B cell (primary cell): ENCODE measurements around the gene IDH3A. TPM values are rescaled to one million over a fixed set of nuclear protein-coding genes. Genes with fewer than 3 reads are reported as not detected.

ENCODE experiments used
- ATAC-seq: fragments of 200-7000 bp; cut with Tn5 transposase; one replicate; pipeline ENCODE4 v1.10.0; 2021; ENCODE audit warnings: low read depth, mild to moderate bottlenecking, moderate number of reproducible peaks, moderate library complexity
- CTCF ChIA-PET: fragments of 350-600 bp; sonication (Branson Sonifier 250); formaldehyde crosslinking; loops from one replicate; lab custom pipeline; 2021; ENCODE audit warnings: antibody characterized with exemption, inconsistent platforms; lab: Charles Lee
- POLR2A ChIA-PET: fragments of 350-600 bp; sonication (Branson Sonifier 250); formaldehyde crosslinking; loops from one replicate; lab custom pipeline; 2021; ENCODE audit warnings: antibody characterized with exemption; lab: Charles Lee
- DNase-seq: peaks from one replicate; pipeline ENCODE4 v3.0.0; 2013
- H2AFZ ChIP-seq: 2 replicates; pipeline ENCODE4 v1.6.1; 2012; ENCODE audit warnings: mild to moderate bottlenecking, low read depth, low read length; ENCODE audit not compliant: insufficient read depth, poor library complexity, severe bottlenecking
- H3K27ac ChIP-seq, 2 donors: 1 replicate in 1 of 2; 2 replicates in 1 of 2; pipeline ENCODE4 v1.5.1; 2012 to 2013; ENCODE audit warnings: low read length in 2 of 2, mild to moderate bottlenecking in 2 of 2, moderate library complexity in 1 of 2
- H3K27me3 ChIP-seq, 4 experiments: fragments of 200-600 bp in 1 of 4; sonication (generic) in 1 of 4; replicated peaks in 1 of 4; 1 replicate in 2 of 4; 2 replicates in 2 of 4; pipeline versions ENCODE4 v1.6.1 to v1.7.0; 2013 to 2016; ENCODE audit warnings: low read length in 3 of 4, mild to moderate bottlenecking in 2 of 4, mixed read lengths in 1 of 4, moderate library complexity in 1 of 4; ENCODE audit not compliant: insufficient read depth in 4 of 4, control insufficient read depth in 3 of 4; ENCODE audit errors: control extremely low read depth in 1 of 4
- H3K36me3 ChIP-seq, 2 experiments: replicated peaks in 1 of 2; 1 replicate in 1 of 2; 2 replicates in 1 of 2; pipeline versions ENCODE4 v1.6.1 to v1.7.1; 2013; ENCODE audit warnings: low read length in 1 of 2; ENCODE audit not compliant: insufficient read depth in 2 of 2, control insufficient read depth in 1 of 2; ENCODE audit errors: control extremely low read depth in 1 of 2, extremely low read depth in 1 of 2
- H3K4me1 ChIP-seq, 2 donors: fragments of 200-600 bp in 1 of 2; sonication (generic) in 1 of 2; 1 replicate in 1 of 2; 2 replicates in 1 of 2; pipeline versions ENCODE4 v1.5.1 to v1.6.1; 2013 to 2017; ENCODE audit warnings: low read length in 2 of 2; ENCODE audit not compliant: control insufficient read depth in 2 of 2, insufficient read depth in 2 of 2
- H3K4me2 ChIP-seq: replicated peaks from 2 replicates; pipeline ENCODE3; 2012; ENCODE audit warnings: mild to moderate bottlenecking, low read depth, low read length; ENCODE audit not compliant: poor library complexity, severe bottlenecking
- H3K4me3 ChIP-seq, 5 experiments: fragments of 200-600 bp in 1 of 5; sonication (generic) in 1 of 5; 1 replicate in 3 of 5; 2 replicates in 2 of 5; pipeline versions ENCODE4 v1.5.1 to v1.7.0; 2011 to 2016; ENCODE audit warnings: low read length in 4 of 5, mild to moderate bottlenecking in 4 of 5, low read depth in 2 of 5, control low read depth in 1 of 5, moderate library complexity in 1 of 5; ENCODE audit not compliant: insufficient read depth in 1 of 5; ENCODE audit errors: control extremely low read depth in 1 of 5, extremely low read depth in 1 of 5
- H3K79me2 ChIP-seq: fragments of 200-600 bp; sonication (generic); one replicate; pipeline ENCODE4 v1.6.0; 2016; ENCODE audit warnings: low read length; ENCODE audit not compliant: control insufficient read depth, insufficient read depth
- H3K9ac ChIP-seq: fragments of 200-600 bp; sonication (generic); 2 replicates; pipeline ENCODE4 v1.6.1; 2017; ENCODE audit warnings: mild to moderate bottlenecking, low read length, moderate library complexity
- H3K9me3 ChIP-seq, 3 donors: one replicate each; pipeline versions ENCODE4 v1.6.1 to v1.7.1; 2013; ENCODE audit warnings: low read length in 2 of 3; ENCODE audit not compliant: control insufficient read depth in 2 of 3, insufficient read depth in 1 of 3; ENCODE audit errors: control extremely low read depth in 1 of 3
- H4K20me1 ChIP-seq: 2 replicates; pipeline ENCODE4 v1.6.0; 2012; ENCODE audit warnings: mild to moderate bottlenecking, low read length; ENCODE audit not compliant: insufficient read depth, control insufficient read depth, poor library complexity, severe bottlenecking
- H3K27ac Mint-ChIP-seq: one replicate; pipeline ENCODE4 v1.8.0; 2021; ENCODE audit warnings: mixed read lengths
- H3K27me3 Mint-ChIP-seq: one replicate; pipeline ENCODE4 v1.8.0; 2021; ENCODE audit warnings: mixed read lengths
- H3K4me1 Mint-ChIP-seq: one replicate; pipeline ENCODE4 v1.8.0; 2021; ENCODE audit warnings: mixed read lengths
- H3K4me3 Mint-ChIP-seq: one replicate; pipeline ENCODE4 v1.8.0; 2021; ENCODE audit warnings: mixed read lengths
- H3K9me3 Mint-ChIP-seq: one replicate; pipeline ENCODE4 v1.8.0; 2022; ENCODE audit warnings: mixed read lengths; ENCODE audit not compliant: insufficient read depth
- CTCF ChIP-seq: fragments of 200-600 bp; IDR thresholded peaks from one replicate; pipeline ENCODE4 v1.8.0; 2022; ENCODE audit warnings: antibody characterized with exemption, mild to moderate bottlenecking
- EZH2 ChIP-seq: IDR thresholded peaks from 2 replicates; pipeline ENCODE4 v1.6.1; 2012; ENCODE audit warnings: borderline replicate concordance, low read depth, mild to moderate bottlenecking, moderate library complexity, low read length; ENCODE audit not compliant: insufficient read depth, poor library complexity, severe bottlenecking
- WGBS: methylation state at CpG from one replicate; pipeline ENCODE4 v1.1.5; 2013; ENCODE audit warnings: missing lambda C conversion rate; ENCODE audit not compliant: insufficient coverage; 5-methylcytosine and 5-hydroxymethylcytosine counted together
- intact Hi-C: fragments of 100-400 bp; cut with micrococcal nuclease; formaldehyde crosslinking; loops from one replicate; pipeline ENCODE4 v1.10.0; 2022
- polyA plus RNA-seq: library from polyadenylated mRNA; depleted of rRNA; stranded (reverse); fragments of >200 nt; gene quantifications from 2 replicates; pipeline ENCODE4 v1.2.3, GENCODE V29; 2012
- total RNA-seq, 2 donors: library from RNA; stranded (reverse); fragments of 120-200 nt in 1 of 2; gene quantifications; 1 replicate in 1 of 2; 2 replicates in 1 of 2; pipeline versions ENCODE4 v1.2.3 to v1.2.4, GENCODE V29; 2013 to 2022

The IDH3A gene
- total and polyA plus RNA-seq, 2 donors (not counting 1 experiment from before 2014, with no cell fraction given) = 39.7 to 71.7 TPM

- no peaks in the 10 kb centered on the region for H3K9me3 ChIP-seq
- no peaks in the 10 kb centered on the region for H3K9me3 Mint-ChIP-seq
- no peaks in the 10 kb centered on the region for H4K20me1 ChIP-seq
- ATAC-seq = peak; percentile 94
- H3K4me1 ChIP-seq = peaks cover 12 to 14% of the 10 kb centered on the region in 2 donors
- TF ChIP-seq CTCF = peak; percentile 83
- no peak for TF ChIP-seq EZH2
- CTCF ChIA-PET = interaction anchor here (0.7 to 15.2 kb wide), 19 partner anchors 9 to 291 kb away, joined by 3 to 322 read pairs (median 5); no protein-coding TSS in a partner anchor
- no peaks in the 10 kb centered on the region for H3K79me2 ChIP-seq
- H3K4me3 Mint-ChIP-seq = peak within 1 kb of the TSS; percentile 89
- H3K4me1 Mint-ChIP-seq = peaks cover 14% of the 10 kb centered on the region
- no peaks in the 10 kb centered on the region for H3K27me3 ChIP-seq
- H3K27me3 Mint-ChIP-seq = no peaks in the 10 kb centered on the region
- peak within 1 kb of the TSS; percentile 96 for H2AFZ ChIP-seq
- under 1% methylated on average over 79 of the region's 79 CpGs for WGBS
- H3K9ac ChIP-seq = peak within 1 kb of the TSS; percentile 80
- peak; percentile 86 for DNase-seq
- no peaks in the 10 kb centered on the region for H3K36me3 ChIP-seq
- intact Hi-C loops = loop anchor here (1.0 to 2.0 kb wide), 6 partner anchors 18 to 307 kb away; partner anchors contain the start of genes IDH3A and IREB2
- H3K27ac ChIP-seq = peak within 1 kb of the TSS; percentile 69 to 86
- POLR2A ChIA-PET = interaction anchor here (0.6 to 2.4 kb wide), 3 partner anchors 41 to 112 kb away, joined by 4 to 11 read pairs (median 7); no protein-coding TSS in a partner anchor
- H3K4me2 ChIP-seq = peak within 1 kb of the TSS; percentile 97
- H3K27ac Mint-ChIP-seq = peak within 1 kb of the TSS; percentile 88
- peak within 1 kb of the TSS; percentile 43 to 77 (median 72) for H3K4me3 ChIP-seq
Measured at GRCh38 chr15:78131295-78132061, 17.7 kb upstream of the IDH3A start, which contains the start of gene CIB2. TSS of gene CIB2 (minus strand) at chr15:78131445. CDS start at chr15:78131215, 230 bp downstream.

GRCh38 chr15:78133801-78134200 lies 15.4 kb upstream of the IDH3A start:
- no peaks in the 10 kb centered on the region for H3K27me3 Mint-ChIP-seq
- Histone ChIP-seq H4K20me1 (no peaks in the 10 kb centered on the region), H3K36me3 (no peaks in the 10 kb centered on the region), H3K4me2 (no peak overlapping the region), H2AFZ (no peak overlapping the region), H3K4me3 (no peak overlapping the region), H3K27ac (no peak overlapping the region), H3K9me3 (no peaks in the 10 kb centered on the region), H3K9ac (no peak overlapping the region), H3K27me3 (no peaks in the 10 kb centered on the region), H3K79me2 (no peaks in the 10 kb centered on the region), H3K4me1 (peaks cover 12 to 14% of the 10 kb centered on the region in 2 donors)
- TF ChIP-seq CTCF (no peak), EZH2 (no peak)
- no peak overlapping the region for H3K4me3 Mint-ChIP-seq
- no peak overlapping the region for H3K27ac Mint-ChIP-seq
- peaks cover 14% of the 10 kb centered on the region for H3K4me1 Mint-ChIP-seq
- DNase-seq = no peak
- H3K9me3 Mint-ChIP-seq = no peaks in the 10 kb centered on the region
- 100% methylated on average over 1 of the region's 2 CpGs for WGBS
- CTCF ChIA-PET = interaction anchor here (0.6 to 15.2 kb wide), 4 partner anchors 16 to 175 kb away, joined by 3 to 322 read pairs (median 6); no protein-coding TSS in a partner anchor
- ATAC-seq = no peak
- intact Hi-C loops = no loop called here
- POLR2A ChIA-PET = no interaction called here
